Keratinocyte (primary cell): ENCODE results near the gene IRX4. TPM values are rescaled to one million over a fixed set of nuclear protein-coding genes. Genes with fewer than 3 reads are reported as not detected.

Source experiments
- DNase-seq: peaks from one replicate; pipeline ENCODE4 v3.0.0-alpha.2; 2011; ENCODE audit warnings: low read depth, missing footprints, low spot score
- FAIRE-seq: peaks from 2 replicates; lab custom pipeline; 2011; peaks lifted over from hg19 to GRCh38; lab: Jason Lieb, UNC
- H2AFZ ChIP-seq: 2 replicates; pipeline ENCODE4 v1.6.0; 2012; ENCODE audit warnings: low read length, control low read depth, inconsistent platforms; ENCODE audit not compliant: control insufficient read depth
- H3K27ac ChIP-seq: 2 replicates; pipeline ENCODE4 v1.5.1; 2011; ENCODE audit warnings: low read length; ENCODE audit not compliant: control insufficient read depth, insufficient read depth
- H3K27me3 ChIP-seq: 3 replicates; pipeline ENCODE4 v1.6.0; 2011; ENCODE audit warnings: low read length; ENCODE audit not compliant: control insufficient read depth, insufficient read depth; ENCODE audit errors: extremely low read depth
- H3K36me3 ChIP-seq, 2 experiments: 2 replicates in 1 of 2; 3 replicates in 1 of 2; pipeline ENCODE4 v1.5.1; 2011; ENCODE audit warnings: low read length in 2 of 2, mild to moderate bottlenecking in 1 of 2; ENCODE audit not compliant: control insufficient read depth in 2 of 2, insufficient read depth in 2 of 2; ENCODE audit errors: extremely low read depth in 1 of 2
- H3K4me1 ChIP-seq: 3 replicates; pipeline ENCODE4 v1.5.1; 2011; ENCODE audit warnings: low read length; ENCODE audit not compliant: control insufficient read depth, insufficient read depth; ENCODE audit errors: extremely low read depth
- H3K4me2 ChIP-seq: 3 replicates; pipeline ENCODE4 v1.6.0; 2011; ENCODE audit warnings: low read depth, low read length; ENCODE audit not compliant: control insufficient read depth, insufficient read depth; ENCODE audit errors: extremely low read depth
- H3K4me3 ChIP-seq, 3 experiments: fragments of 200-600 bp in 1 of 3; sonication (generic) in 1 of 3; 2 replicates in 2 of 3; 3 replicates in 1 of 3; pipeline ENCODE4 v1.5.1; 2011 to 2016; ENCODE audit warnings: low read length in 3 of 3, mild to moderate bottlenecking in 3 of 3, control low read depth in 2 of 3, inconsistent platforms in 1 of 3, low read depth in 1 of 3, mixed read lengths in 1 of 3, mixed run types in 1 of 3, moderate library complexity in 1 of 3; ENCODE audit not compliant: control insufficient read depth in 2 of 3, insufficient read depth in 2 of 3; ENCODE audit errors: extremely low read depth in 1 of 3
- H3K79me2 ChIP-seq: 2 replicates; pipeline ENCODE4 v1.6.0; 2012; ENCODE audit warnings: low read length; ENCODE audit not compliant: control insufficient read depth, insufficient read depth
- H3K9ac ChIP-seq: 3 replicates; pipeline ENCODE4 v1.6.0; 2011; ENCODE audit warnings: low read length; ENCODE audit not compliant: control insufficient read depth, insufficient read depth; ENCODE audit errors: extremely low read depth
- H3K9me1 ChIP-seq: 3 replicates; pipeline ENCODE4 v1.6.0; 2011; ENCODE audit warnings: low read length; ENCODE audit not compliant: control insufficient read depth, insufficient read depth; ENCODE audit errors: extremely low read depth
- H3K9me3 ChIP-seq: 2 replicates; pipeline ENCODE4 v1.5.1; 2012; ENCODE audit warnings: low read depth, low read length; ENCODE audit not compliant: control insufficient read depth
- H4K20me1 ChIP-seq: 3 replicates; pipeline ENCODE4 v1.6.0; 2011; ENCODE audit warnings: low read length; ENCODE audit not compliant: control insufficient read depth, insufficient read depth; ENCODE audit errors: extremely low read depth
- EZH2 ChIP-seq: IDR thresholded peaks from one replicate; pipeline ENCODE4 v1.6.1; 2012; ENCODE audit warnings: inconsistent platforms, mild to moderate bottlenecking, low read length, moderate library complexity
- dilution Hi-C: fragments of 300-500 bp; cut with MboI; formaldehyde crosslinking; loops from one replicate; pipeline ENCODE4 v1.7.0; 2020; ENCODE audit warnings: low sequenced_read_pairs; ENCODE audit not compliant: extremely low pct_ligation_motif_present
- polyA plus RNA-seq, 5 experiments: library from polyadenylated mRNA; depleted of rRNA in 3 of 5; stranded (reverse) in 3 of 5; stranded (forward) in 1 of 5; unstranded in 1 of 5; fragments of >200 nt; gene quantifications; 1 replicate in 1 of 5; 2 replicates in 3 of 5; 3 replicates in 1 of 5; pipeline versions ENCODE4 v1.2.1 to v1.2.3, GENCODE V29; 2011 to 2012; ENCODE audit warnings: missing spikeins in 2 of 5, low read depth in 1 of 5, low replicate concordance in 1 of 5
- TF ChIP-seq, protein P1 (sequence below), 3 experiments: IDR thresholded peaks in 1 of 3; conservative IDR thresholded peaks in 1 of 3; optimal IDR thresholded peaks in 1 of 3; 2 replicates in 2 of 3; 3 replicates in 1 of 3; pipeline versions ENCODE3 to v1.5.1; 2011; ENCODE audit warnings: low read length in 3 of 3, mild to moderate bottlenecking in 3 of 3, moderate library complexity in 2 of 3, control low read depth in 1 of 3, inconsistent platforms in 1 of 3; ENCODE audit not compliant: insufficient read depth in 2 of 3; ENCODE audit errors: extremely low read depth in 1 of 3

IRX4 gene
- polyA plus RNA-seq, 1 donor (not counting 4 experiments of a cell fraction or from before 2014, with no cell fraction given), result 18.2 TPM

DNA sequence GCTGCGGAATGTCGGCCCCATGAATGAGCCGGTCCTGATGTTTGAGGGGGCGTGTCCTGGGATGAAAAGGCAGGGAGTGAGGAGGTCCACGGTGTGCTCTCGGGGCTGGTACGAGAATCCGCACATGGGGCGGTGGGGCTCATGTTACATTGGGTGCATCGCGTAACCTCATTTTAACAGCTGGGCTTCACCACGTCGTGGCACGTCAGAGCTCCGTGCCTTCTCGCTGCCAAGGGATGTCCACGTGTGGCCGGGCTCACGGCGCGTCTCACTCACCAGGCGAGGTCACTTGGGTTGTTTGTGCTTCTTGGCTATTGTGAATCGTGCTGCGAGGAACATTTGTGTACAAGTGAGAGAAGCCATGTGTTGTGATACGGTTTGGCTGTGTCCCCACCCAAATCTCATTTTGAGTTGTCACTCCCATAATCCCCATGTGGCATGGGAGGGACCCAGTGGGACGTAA, 29.1 kb upstream of the IRX4 start:
- Histone ChIP-seq H3K79me2 (no peaks in the 10 kb centered on the region), H3K27ac (no peak overlapping the region), H3K4me1 (no peaks in the 10 kb centered on the region), H3K9me1 (no peaks in the 10 kb centered on the region), H3K9ac (no peak overlapping the region), H4K20me1 (no peaks in the 10 kb centered on the region), H3K36me3 (no peaks in the 10 kb centered on the region), H3K4me2 (no peak overlapping the region), H3K4me3 (no peak overlapping the region), H3K9me3 (no peaks in the 10 kb centered on the region), H3K27me3 (no peaks in the 10 kb centered on the region), H2AFZ (no peak overlapping the region)
- TF ChIP-seq, protein P1, sequence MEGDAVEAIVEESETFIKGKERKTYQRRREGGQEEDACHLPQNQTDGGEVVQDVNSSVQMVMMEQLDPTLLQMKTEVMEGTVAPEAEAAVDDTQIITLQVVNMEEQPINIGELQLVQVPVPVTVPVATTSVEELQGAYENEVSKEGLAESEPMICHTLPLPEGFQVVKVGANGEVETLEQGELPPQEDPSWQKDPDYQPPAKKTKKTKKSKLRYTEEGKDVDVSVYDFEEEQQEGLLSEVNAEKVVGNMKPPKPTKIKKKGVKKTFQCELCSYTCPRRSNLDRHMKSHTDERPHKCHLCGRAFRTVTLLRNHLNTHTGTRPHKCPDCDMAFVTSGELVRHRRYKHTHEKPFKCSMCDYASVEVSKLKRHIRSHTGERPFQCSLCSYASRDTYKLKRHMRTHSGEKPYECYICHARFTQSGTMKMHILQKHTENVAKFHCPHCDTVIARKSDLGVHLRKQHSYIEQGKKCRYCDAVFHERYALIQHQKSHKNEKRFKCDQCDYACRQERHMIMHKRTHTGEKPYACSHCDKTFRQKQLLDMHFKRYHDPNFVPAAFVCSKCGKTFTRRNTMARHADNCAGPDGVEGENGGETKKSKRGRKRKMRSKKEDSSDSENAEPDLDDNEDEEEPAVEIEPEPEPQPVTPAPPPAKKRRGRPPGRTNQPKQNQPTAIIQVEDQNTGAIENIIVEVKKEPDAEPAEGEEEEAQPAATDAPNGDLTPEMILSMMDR (optimal IDR thresholded peaks at IDR 0.05 in 1 of 3, IDR thresholded peaks at IDR 0.05 in 1 of 3, conservative IDR thresholded peaks at IDR 0.05 in 1 of 3; ENCODE audit: extremely low read depth in 1 of 3, insufficient read depth in 2 of 3, low read length in 3 of 3), result no peak
- no peak for TF ChIP-seq EZH2
- dilution Hi-C loops, result no loop called here
- DNase-seq (no peak), FAIRE-seq (no peak)

DNA sequence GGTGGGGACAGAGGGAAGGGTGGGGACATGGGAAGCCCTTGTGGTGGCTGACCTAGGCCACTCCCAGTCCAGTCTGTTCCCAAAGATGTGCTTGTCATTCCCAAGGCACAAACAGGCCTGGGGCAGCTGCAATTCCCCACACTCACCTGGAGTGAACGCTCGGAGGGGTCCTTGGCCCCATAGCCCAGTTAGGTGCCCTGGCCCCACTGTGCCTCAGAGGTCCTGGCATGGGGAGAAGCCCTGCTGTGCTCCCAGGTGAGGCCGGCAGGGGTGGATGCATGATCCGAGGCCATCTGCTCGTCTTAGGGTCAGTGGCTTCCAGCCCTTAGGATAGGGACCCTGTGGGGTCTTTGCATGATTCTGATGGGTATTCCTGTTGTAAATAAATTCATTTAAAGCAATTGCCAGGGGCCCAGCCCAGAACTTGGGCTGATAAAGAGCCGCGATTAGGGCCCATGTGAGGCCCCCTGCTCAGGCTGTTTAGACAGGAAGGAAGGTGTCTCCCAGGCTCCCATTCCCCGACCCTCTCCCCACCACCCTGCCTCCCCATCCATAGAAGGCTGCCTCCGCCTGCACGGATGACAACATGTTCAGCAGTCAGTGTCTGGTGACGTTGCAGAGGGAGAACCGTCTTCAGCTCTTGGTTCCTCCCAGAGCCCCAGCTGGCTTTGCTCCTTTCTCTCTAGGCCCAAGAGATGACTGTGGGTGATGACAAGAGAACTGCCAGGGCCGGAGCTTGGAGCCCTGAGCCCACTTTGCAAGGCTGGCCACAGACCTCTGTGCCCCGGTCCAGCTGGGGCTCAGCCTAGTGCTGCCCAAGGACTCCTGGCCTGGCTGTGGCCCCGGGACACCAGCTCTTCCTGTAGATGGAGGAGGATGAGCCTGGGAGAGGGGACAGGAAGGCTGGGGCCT, 28.4 kb upstream of the IRX4 start:
- no peak overlapping the region for H2AFZ ChIP-seq
- H3K27ac ChIP-seq, result no peak overlapping the region
- no peaks in the 10 kb centered on the region for H4K20me1 ChIP-seq
- TF ChIP-seq, protein P1 (optimal IDR thresholded peaks at IDR 0.05 in 1 of 3, IDR thresholded peaks at IDR 0.05 in 1 of 3, conservative IDR thresholded peaks at IDR 0.05 in 1 of 3; ENCODE audit: extremely low read depth in 1 of 3, insufficient read depth in 2 of 3, low read length in 3 of 3), result no peak
- TF ChIP-seq EZH2, result no peak
- H3K9me3 ChIP-seq, result no peaks in the 10 kb centered on the region
- H3K27me3 ChIP-seq, result no peaks in the 10 kb centered on the region
- H3K4me3 ChIP-seq, result no peak overlapping the region
- FAIRE-seq, result no peak
- no peak for DNase-seq
- no peak overlapping the region for H3K9ac ChIP-seq
- H3K9me1 ChIP-seq, result no peaks in the 10 kb centered on the region
- no peaks in the 10 kb centered on the region for H3K79me2 ChIP-seq
- dilution Hi-C loops, result no loop called here
- no peak overlapping the region for H3K4me2 ChIP-seq
- no peaks in the 10 kb centered on the region for H3K36me3 ChIP-seq
- no peaks in the 10 kb centered on the region for H3K4me1 ChIP-seq
